NCI-H128 (cell line): ENCODE measurements around the gene ENAM.
"Not testable (repeated sequence)": the region's sequence is repeated elsewhere in the genome, so short reads cannot be mapped to it uniquely, and the experiment has no call there.

Experiments
- DNase-seq: peaks from one replicate; lab custom pipeline; 2025; ENCODE audit not compliant: unreplicated experiment; lab: John Stamatoyannopoulos, UW

ENAM gene

DNA sequence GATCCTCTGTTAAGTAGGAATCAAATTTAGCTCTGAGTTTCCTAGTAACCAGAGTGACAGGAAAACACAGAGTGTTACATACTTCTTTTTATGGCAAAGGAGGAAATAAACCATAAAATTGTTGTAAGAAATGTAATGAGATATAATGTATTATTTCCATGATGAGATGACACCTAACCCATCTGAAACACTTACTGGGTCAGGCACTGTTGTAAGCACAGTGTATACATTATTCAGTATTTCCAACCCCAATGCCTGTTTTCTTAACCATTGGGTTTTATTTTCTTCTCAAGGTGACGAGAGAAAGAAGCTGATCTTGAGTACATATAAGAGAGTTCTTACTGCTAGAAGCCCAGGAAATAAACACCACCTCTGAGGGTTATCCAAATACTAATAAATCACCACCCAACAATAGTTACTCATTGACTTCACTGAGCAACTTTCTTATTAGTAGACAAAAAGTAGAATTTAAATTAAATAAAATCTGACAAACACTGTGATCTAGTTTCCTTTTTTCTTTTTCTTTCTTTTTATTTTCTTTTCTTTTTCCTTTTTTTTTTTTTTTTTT, 4.2 kb upstream of the ENAM start:
- DNase-seq: no peak

GRCh38 chr4:70627620-70628019, 924 bp upstream of the ENAM start:
- no peak for DNase-seq

DNA sequence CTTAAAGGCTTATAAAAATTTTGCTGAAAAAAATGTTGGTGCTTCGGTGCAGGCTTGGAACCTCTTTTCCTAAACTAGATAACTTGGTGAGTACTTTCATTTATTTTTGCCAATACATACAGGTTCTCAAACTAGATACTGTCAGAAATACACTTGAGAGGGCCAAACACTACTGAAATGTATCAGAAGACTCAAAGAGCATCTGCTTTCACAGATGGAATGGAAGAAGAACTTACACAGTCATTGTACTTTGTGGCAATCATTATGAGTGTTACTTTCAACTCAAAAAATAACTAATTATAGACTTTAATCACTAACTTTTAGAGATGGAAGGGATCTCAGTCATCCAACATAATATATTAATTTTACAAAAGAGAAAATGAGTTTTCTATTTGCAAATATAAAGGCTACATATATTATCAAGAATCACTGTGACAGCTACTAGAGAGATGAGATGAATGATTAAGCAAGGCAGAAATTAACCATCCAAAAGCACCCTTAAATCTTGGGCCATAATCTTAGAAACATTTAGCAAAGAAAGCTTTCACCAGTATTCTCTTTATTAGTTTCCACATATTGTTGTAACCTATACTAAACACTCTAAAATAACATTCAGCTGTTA, 1.0 kb downstream of the ENAM start:
- no peak for DNase-seq

DNA sequence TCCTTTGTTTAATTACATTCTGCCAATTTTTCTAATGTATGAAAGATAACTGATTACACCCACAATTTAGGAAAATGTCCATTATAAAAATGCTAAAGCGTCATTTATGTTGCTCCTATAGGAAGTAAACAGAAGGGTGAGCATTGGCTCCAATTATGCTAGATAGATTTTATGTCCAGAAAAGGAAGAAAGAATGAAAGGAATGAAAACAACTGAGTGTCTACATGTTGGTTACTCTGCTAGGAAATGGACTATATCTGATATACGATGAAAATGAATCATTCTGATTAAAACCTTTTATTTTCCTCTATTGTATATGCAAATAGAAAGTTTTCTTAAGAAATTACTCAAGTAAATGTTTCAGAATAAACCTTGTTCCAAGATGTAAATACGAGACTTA, 1.6 kb downstream of the ENAM start:
- DNase-seq: no peak

DNA sequence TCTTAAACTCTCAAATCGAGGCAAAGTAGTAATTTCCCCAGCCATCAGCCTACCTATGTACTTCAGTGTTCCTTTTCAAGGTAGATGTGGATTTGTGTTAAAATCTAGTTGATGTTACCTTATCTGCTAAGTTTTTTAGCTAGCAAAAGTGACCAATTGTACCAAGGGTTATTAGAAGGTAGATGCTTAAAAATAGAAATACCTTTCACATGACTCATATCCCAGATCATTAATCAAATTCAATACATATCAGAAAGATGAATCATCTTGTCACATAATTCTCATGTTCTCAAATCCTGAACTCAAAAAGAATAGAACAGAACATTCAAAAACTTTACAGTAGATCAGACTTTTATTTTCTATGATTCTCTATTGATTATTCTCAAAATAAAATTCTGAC, 3.5 kb downstream of the ENAM start:
- no peak for DNase-seq

DNA sequence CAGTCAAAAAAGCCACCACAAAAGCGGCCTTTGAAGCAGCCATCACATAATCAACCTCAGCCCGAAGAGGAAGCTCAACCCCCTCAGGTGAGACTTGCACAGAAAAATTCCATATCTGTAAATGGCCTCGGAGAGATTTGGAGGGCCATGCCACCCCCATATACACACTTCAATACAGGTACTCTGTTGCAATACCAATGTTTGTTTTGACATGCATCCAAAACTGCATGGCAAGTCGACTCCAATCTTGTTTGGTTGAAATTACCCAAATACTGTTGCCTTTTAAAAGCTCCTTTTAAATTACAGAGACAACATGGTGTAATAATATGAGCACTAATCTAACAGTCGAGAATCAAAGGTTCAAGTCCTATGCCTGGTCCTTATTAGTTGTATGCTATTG, 5.9 kb downstream of the ENAM start:
- DNase-seq: no peak

DNA sequence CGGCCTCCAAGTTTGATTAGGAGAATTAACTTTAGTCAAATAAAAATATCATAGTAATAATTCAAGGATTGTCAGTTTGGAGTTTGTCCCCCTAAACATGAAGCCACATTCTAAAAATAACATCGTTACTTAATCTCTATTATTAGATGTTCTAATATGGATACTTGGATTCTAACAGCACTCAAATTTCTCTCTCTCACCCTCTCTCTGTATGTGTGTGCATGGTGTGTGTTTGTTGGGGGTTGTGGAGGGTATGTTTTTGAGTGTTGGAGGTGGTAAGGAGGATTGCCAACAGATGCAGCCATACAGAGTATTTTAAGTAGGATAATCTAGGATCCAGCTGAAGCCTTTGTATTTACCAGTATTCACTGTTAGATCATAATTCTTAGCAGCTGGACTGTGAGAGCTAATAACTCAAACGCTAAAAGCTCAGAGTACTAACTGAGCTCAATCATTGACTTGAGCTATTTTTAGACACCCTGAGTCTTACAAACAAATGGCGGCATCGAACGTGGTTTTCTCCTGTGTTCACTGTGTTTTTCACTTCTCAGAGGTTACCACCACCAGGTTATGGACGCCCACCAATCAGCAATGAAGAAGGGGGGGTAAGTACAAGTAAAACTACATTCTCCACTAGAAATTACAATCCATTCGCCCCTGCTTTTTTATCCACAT, 8.8 kb downstream of the ENAM start:
- DNase-seq: no peak

- no peak for DNase-seq
Measured at GRCh38 chr4:70640192-70640591, 11.6 kb downstream of the ENAM start.

DNA sequence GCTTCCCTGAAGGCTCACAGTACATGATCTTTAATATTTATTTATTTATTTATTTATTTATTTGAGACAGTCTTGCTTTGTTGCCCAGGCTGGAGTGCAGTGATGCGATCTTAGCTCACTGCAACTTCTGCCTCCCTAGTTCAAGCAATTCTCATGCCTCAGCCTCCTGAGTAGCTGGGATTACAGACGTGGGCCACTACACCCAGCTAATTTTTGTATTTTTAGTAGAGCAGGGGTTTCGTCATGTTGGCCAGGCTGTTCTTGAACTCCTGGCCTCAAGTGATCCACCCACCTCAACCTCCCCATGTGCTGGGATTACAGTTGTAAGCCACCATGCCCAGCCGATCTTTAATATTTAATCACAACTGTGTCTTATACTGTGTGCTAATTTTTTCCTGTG, 22.2 kb downstream of the ENAM start:
- DNase-seq: not testable (repeated sequence)

DNA sequence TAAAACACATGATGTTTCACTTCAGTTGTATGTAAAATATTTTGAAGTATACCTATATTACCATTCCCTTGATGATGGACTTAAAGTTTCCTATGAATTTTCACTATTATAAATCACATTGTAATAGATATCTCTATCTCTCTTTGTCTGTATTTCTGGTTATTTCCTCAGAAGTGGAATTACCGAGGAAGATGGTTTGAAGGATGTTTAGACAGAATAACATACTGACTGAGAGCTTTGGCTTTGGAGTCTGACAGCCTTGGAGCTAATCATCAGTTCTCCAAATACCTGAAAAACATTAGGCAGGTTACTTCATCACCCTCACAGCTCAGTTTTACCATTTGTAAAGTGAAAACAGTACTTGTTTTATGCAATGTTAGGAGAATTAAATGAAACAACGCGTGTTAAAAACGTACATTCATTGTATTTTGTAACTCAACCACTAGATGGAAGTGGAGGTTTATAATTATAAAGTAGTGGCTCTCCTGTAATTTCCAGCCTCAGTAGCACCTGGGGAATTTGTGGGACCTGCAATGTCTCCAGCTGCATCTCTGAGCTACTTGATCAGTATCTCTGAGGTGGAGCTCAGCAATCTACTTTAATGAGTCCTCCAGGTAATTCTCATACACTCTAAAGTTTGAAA, 23.4 kb downstream of the ENAM start:
- no peak for DNase-seq

GRCh38 chr4:70654605-70655011, 26.1 kb downstream of the ENAM start:
- DNase-seq: no peak

DNA sequence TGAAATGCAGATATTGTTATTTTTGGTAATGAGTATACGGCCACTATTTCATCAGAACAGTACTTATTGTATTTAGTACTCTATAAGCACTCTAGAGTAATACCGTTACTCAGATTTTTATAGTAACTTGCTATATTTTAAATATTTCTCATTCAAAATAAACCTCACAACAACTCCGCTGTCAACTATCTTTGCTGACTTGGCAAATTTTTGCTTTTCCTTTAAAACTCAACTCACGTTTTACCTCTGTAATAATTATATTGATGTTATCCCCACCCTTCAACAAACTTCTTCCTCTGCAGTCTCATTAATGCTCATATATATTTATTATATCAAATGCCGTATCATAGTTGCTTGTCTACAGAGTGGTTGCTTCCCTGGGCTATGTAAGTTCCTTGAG, 28.8 kb downstream of the ENAM start:
- DNase-seq: no peak

DNA sequence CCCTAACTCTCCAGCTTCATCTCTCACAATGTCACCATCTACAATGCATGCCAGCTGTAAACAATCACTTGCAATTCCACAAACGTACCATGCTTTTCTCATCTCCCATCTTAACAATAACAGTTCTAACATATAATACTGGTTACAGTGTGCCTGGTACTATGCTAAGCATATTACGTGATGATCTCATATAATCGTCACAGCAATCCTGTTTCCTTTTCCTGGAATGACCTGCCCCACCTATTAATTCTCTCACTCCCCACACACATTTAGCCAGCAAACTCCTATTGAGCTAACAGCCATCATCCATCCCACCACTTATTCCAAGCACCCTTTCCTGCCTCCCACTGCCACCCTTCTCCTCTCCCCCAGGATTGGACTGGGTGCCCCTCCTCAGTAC, 29.9 kb downstream of the ENAM start:
- no peak for DNase-seq

DNA sequence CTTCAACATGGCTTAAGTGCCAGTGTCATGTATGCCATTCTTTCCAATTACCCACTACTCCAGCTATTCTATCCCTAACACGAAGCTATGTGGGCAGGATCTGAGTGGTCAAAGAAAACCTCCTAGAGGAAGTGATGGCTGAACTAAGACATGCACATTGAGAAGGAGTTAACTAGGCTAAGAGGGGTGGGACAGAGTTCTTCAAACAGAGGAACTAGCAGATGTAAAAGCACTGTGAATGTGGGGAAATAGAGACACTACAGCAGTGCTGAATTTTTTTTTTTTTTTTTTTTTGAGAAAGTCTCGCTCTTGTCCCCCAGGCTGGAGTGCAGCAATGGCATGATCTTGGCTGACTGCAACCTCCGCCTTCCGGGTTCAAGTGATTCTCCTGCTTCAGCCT, 31.6 kb downstream of the ENAM start:
- DNase-seq: no peak

GRCh38 chr4:70661309-70661922, 32.9 kb downstream of the ENAM start:
- not testable (repeated sequence) for DNase-seq

DNA sequence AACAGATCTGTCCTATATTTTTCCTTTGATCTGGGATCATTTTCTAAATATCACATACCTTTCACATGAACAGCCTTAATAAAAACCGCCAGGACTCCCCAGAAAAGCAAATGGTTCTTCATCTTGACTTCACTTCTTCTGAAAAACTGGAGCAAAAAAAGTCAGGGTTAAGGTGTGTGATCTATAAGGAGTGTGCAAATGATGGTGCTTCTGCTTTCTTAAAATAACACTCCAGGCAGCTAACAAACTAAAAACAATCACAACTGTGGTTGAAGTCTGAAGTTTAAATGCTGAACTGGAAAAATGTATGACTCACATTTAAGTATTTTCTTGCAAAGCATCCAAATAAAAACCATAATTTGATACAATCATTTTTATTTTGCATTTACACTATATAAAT, 37.8 kb downstream of the ENAM start, which contains the start of gene JCHAIN:
Gene JCHAIN (minus strand): TSS at position 140 of the 400 bp plus-strand sequence. CDS start 18 bp downstream, at position 122.
- DNase-seq: no peak

- no peak for DNase-seq
Measured at GRCh38 chr4:70667740-70668535, 39.4 kb downstream of the ENAM start.

- no peak for DNase-seq
Measured at GRCh38 chr4:70670332-70671014, 41.9 kb downstream of the ENAM start.

DNA sequence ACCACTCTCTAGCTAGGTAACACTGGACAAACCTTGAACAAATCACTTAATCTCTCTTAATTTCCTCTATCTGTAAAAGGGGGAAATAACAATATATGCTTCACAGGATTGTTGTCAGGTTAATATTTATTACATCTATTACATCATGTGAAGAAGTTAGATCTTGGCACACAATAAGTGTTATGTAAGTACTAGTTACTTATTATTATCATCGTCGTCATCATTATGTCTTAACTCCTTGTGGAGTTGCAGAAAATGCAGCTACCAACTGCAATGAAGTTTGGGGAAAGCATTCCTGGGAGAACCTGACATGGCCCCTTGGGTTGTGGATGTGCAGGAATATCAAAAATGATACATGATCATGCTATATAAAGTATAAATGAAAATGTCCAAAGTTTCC, 42.5 kb downstream of the ENAM start:
- no peak for DNase-seq

DNA sequence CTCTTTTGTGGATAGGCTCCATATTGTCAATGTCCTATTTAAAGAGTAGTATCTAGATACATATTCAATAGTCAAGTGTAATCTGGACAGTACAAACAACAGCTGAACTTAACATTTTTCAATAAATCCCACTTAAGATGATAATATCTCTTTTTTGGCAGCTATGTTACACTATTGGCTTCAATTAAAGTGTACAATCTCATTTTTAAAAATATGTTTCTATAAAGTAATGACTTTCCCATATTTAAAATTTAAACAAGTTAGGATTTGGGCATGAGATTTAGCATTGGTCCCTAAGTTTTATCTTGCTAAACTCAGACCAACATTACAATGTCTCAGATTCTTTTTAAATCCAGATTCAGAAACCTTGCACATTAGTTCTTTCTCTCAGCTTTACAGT, 45.6 kb downstream of the ENAM start:
- DNase-seq: no peak
